HPDE6-E6E7 (cell line): ENCODE data around the gene ANGEL2.
"Not testable (repeated sequence)": the region's sequence is repeated elsewhere in the genome, so short reads cannot be mapped to it uniquely, and the experiment has no call there.

Source experiments
- DNase-seq: peaks from one replicate; pipeline ENCODE4 v3.0.0; 2011; ENCODE audit warnings: missing footprints; ENCODE audit errors: extremely low spot score

The ANGEL2 gene

GRCh38 chr1:212975111-212975918 is 40.4 kb downstream of the ANGEL2 start:
- no peak for DNase-seq

- no peak for DNase-seq
Measured at GRCh38 chr1:212974711-212975110, 41.0 kb downstream of the ANGEL2 start.

- DNase-seq: no peak
Measured at GRCh38 chr1:212973899-212974298, 41.8 kb downstream of the ANGEL2 start.

- DNase-seq: no peak
Measured at GRCh38 chr1:212973426-212973825, 42.2 kb downstream of the ANGEL2 start.

GRCh38 chr1:212971312-212971711 is 44.4 kb downstream of the ANGEL2 start:
- no peak for DNase-seq

GRCh38 chr1:212970085-212970484 is 45.6 kb downstream of the ANGEL2 start:
- DNase-seq: no peak

- no peak for DNase-seq
Measured at GRCh38 chr1:212968368-212968863, 47.3 kb downstream of the ANGEL2 start.

GRCh38 chr1:212967801-212968200 is 47.9 kb downstream of the ANGEL2 start:
- peak; percentile 29 for DNase-seq

- no peak for DNase-seq
Measured at GRCh38 chr1:212966616-212967015, 49.1 kb downstream of the ANGEL2 start.

- DNase-seq: not testable (repeated sequence)
Measured at GRCh38 chr1:212964993-212965392, 50.7 kb downstream of the ANGEL2 start.

- DNase-seq: no peak
Measured at GRCh38 chr1:212964102-212964501, 51.6 kb downstream of the ANGEL2 start.

GRCh38 chr1:212962509-212962908 is 53.2 kb downstream of the ANGEL2 start:
- no peak for DNase-seq

- DNase-seq: no peak
Measured at GRCh38 chr1:212960932-212961331, 54.7 kb downstream of the ANGEL2 start.

- DNase-seq: no peak
Measured at GRCh38 chr1:212959266-212960220, 56.1 kb downstream of the ANGEL2 start.

GRCh38 chr1:212958175-212958574 is 57.5 kb downstream of the ANGEL2 start:
- DNase-seq: no peak

- no peak for DNase-seq
Measured at GRCh38 chr1:212957546-212957945, 58.1 kb downstream of the ANGEL2 start.

GRCh38 chr1:212955961-212956620 is 59.6 kb downstream of the ANGEL2 start:
- no peak for DNase-seq

GRCh38 chr1:212955098-212955497 is 60.6 kb downstream of the ANGEL2 start:
- DNase-seq: no peak

GRCh38 chr1:212954514-212954913 is 61.2 kb downstream of the ANGEL2 start:
- no peak for DNase-seq

- DNase-seq: no peak
Measured at GRCh38 chr1:212953321-212953720, 62.3 kb downstream of the ANGEL2 start.

- DNase-seq: no peak
Measured at GRCh38 chr1:212952641-212952976, 63.1 kb downstream of the ANGEL2 start.
